PC-3 (cell line): ENCODE measurements around the gene PDLIM7. TPM values are rescaled to one million over a fixed set of nuclear protein-coding genes. Genes with fewer than 3 reads are reported as not detected.

Experiments used
- ATAC-seq: fragments of 200-7000 bp; cut with Tn5 transposase; 2 replicates; pipeline ENCODE4 v1.9.1; 2020; ENCODE audit warnings: mild to moderate bottlenecking, moderate library complexity
- BruUV-seq: library from RNA; stranded (reverse); fragments of 400-500 nt; replicated peaks from 2 replicates; lab custom pipeline; 2021; lab: Mats Ljungman, UMichigan
- CTCF ChIA-PET: fragments of 300-600 bp; sonication (Branson Sonifier 250); formaldehyde crosslinking; loops from one replicate; lab custom pipeline; 2022; ENCODE audit warnings: antibody characterized with exemption; lab: Charles Lee
- POLR2A ChIA-PET: fragments of 300-600 bp; sonication (Branson Sonifier 250); formaldehyde crosslinking; loops from one replicate; lab custom pipeline; 2022; ENCODE audit warnings: antibody characterized with exemption; ENCODE audit not compliant: unreplicated experiment; lab: Charles Lee
- DNase-seq: peaks from one replicate; pipeline ENCODE4 v3.0.0-alpha.2; 2015
- H2AFZ ChIP-seq: fragments of 300-600 bp; sonication (generic); 2 replicates; pipeline ENCODE4 v1.6.0; 2016; ENCODE audit warnings: antibody characterized with exemption, low read length
- H3F3A ChIP-seq: fragments of 300-600 bp; sonication (generic); one replicate; pipeline ENCODE4 v1.6.0; 2017; ENCODE audit warnings: antibody characterized with exemption, low read length, control low read depth, mild to moderate bottlenecking; ENCODE audit not compliant: unreplicated experiment
- H3K27ac ChIP-seq: fragments of 300-600 bp; sonication (generic); 2 replicates; pipeline ENCODE4 v1.5.1; 2016; ENCODE audit warnings: mild to moderate bottlenecking, low read length
- H3K27me3 ChIP-seq: fragments of 300-600 bp; sonication (generic); 2 replicates; pipeline ENCODE4 v1.6.1; 2016; ENCODE audit warnings: low read length, mixed read lengths
- H3K36me3 ChIP-seq: fragments of 300-600 bp; sonication (generic); 2 replicates; pipeline ENCODE4 v1.6.1; 2016; ENCODE audit warnings: low read depth, mixed run types, low read length, mixed read lengths
- H3K4me1 ChIP-seq: fragments of 300-600 bp; sonication (generic); 2 replicates; pipeline ENCODE4 v1.5.1; 2016; ENCODE audit warnings: low read length; ENCODE audit not compliant: insufficient read depth
- H3K4me2 ChIP-seq: fragments of 300-600 bp; sonication (generic); 2 replicates; pipeline ENCODE4 v1.6.0; 2016; ENCODE audit warnings: low read length
- H3K4me3 ChIP-seq: fragments of 300-600 bp; sonication (generic); 2 replicates; pipeline ENCODE4 v1.5.1; 2016; ENCODE audit warnings: mild to moderate bottlenecking, low read length, mixed read lengths
- H3K79me2 ChIP-seq: fragments of 300-600 bp; sonication (generic); 2 replicates; pipeline ENCODE4 v1.6.1; 2017; ENCODE audit warnings: low read length, mixed read lengths
- H3K9ac ChIP-seq: fragments of 300-600 bp; sonication (generic); 2 replicates; pipeline ENCODE4 v1.6.0; 2016; ENCODE audit warnings: mild to moderate bottlenecking, low read length
- H3K9me2 ChIP-seq: fragments of 300-600 bp; sonication (generic); replicated peaks from 2 replicates; pipeline ENCODE4 v1.6.1; 2016; ENCODE audit warnings: mixed run types, low read length, mixed read lengths
- H3K9me3 ChIP-seq: fragments of 300-600 bp; sonication (generic); 2 replicates; pipeline ENCODE4 v1.6.1; 2016; ENCODE audit warnings: low read length, mixed read lengths
- H4K20me1 ChIP-seq: fragments of 300-600 bp; sonication (generic); 2 replicates; pipeline ENCODE4 v1.6.1; 2016; ENCODE audit warnings: low read length, mixed read lengths
- CTCF ChIP-seq: fragments of 300-600 bp; sonication (generic); conservative IDR thresholded peaks from 2 replicates; pipeline ENCODE4 v1.5.1; 2017; ENCODE audit warnings: antibody characterized with exemption, low read depth, mild to moderate bottlenecking, low read length
- EZH2 ChIP-seq: fragments of 300-600 bp; sonication (generic); IDR thresholded peaks from one replicate; pipeline ENCODE4 v1.6.1; 2017; ENCODE audit warnings: antibody characterized with exemption, mild to moderate bottlenecking, low read length; ENCODE audit not compliant: unreplicated experiment
- EZH2phosphoT487 ChIP-seq: fragments of 300-600 bp; sonication (generic); IDR thresholded peaks from 2 replicates; pipeline ENCODE4 v1.6.1; 2018; ENCODE audit warnings: mild to moderate bottlenecking, antibody characterized with exemption, low read length, borderline replicate concordance
- intact Hi-C: fragments of 100-400 bp; cut with micrococcal nuclease; formaldehyde crosslinking; loops from 2 replicates; pipeline ENCODE4 v1.9.0; 2023
- total RNA-seq: library from RNA; depleted of rRNA; stranded (reverse); fragments of >200 nt; gene quantifications from 2 replicates; pipeline ENCODE4 v1.2.3, GENCODE V29; 2014

The PDLIM7 gene
- total RNA-seq, 1 experiment from 2014 or later = 159 TPM

GRCh38 chr5:177511796-177512675, 14.6 kb upstream of the PDLIM7 start:
- ChIA-PET POLR2A (no interaction called here), CTCF (no interaction called here)
- Histone ChIP-seq H3K9ac (no peak overlapping the region), H3K36me3 (peaks cover 29% of the 10 kb centered on the region), H4K20me1 (no peaks in the 10 kb centered on the region), H3K9me3 (no peaks in the 10 kb centered on the region), H3K27ac (no peak overlapping the region), H3K4me2 (no peak overlapping the region), H3K4me1 (peaks cover 12% of the 10 kb centered on the region), H3F3A (no peaks in the 10 kb centered on the region), H3K79me2 (peaks cover 29% of the 10 kb centered on the region), H3K27me3 (no peaks in the 10 kb centered on the region), H2AFZ (no peak overlapping the region), H3K9me2 (no peaks in the 10 kb centered on the region), H3K4me3 (no peak overlapping the region)
- DNase-seq (no peak), ATAC-seq (no peak)
- intact Hi-C loops = no loop called here
- TF ChIP-seq EZH2phosphoT487 = no peak
- TF ChIP-seq CTCF = no peak
- no peak for TF ChIP-seq EZH2
- TSS peak; percentile 9 for BruUV-seq

GRCh38 chr5:177511181-177511580, 13.8 kb upstream of the PDLIM7 start:
- no TSS peak for BruUV-seq
- Histone ChIP-seq H2AFZ (no peak overlapping the region), H3K4me3 (no peak overlapping the region), H4K20me1 (no peaks in the 10 kb centered on the region), H3K27ac (no peak overlapping the region), H3K4me2 (no peak overlapping the region), H3K79me2 (peaks cover 24% of the 10 kb centered on the region), H3K9me3 (no peaks in the 10 kb centered on the region), H3K4me1 (peaks cover 12% of the 10 kb centered on the region), H3K9ac (no peak overlapping the region), H3F3A (no peaks in the 10 kb centered on the region), H3K27me3 (no peaks in the 10 kb centered on the region), H3K36me3 (peaks cover 29% of the 10 kb centered on the region), H3K9me2 (no peaks in the 10 kb centered on the region)
- CTCF ChIA-PET = interaction anchor here (0.6 kb wide), 1 partner anchor 27 kb away, joined by 7 read pairs; no protein-coding TSS in a partner anchor
- ATAC-seq = no peak
- no peak for DNase-seq
- TF ChIP-seq EZH2phosphoT487 (no peak), CTCF (no peak), EZH2 (no peak)
- intact Hi-C loops = no loop called here
- POLR2A ChIA-PET = no interaction called here

GRCh38 chr5:177510567-177511053, 13.2 kb upstream of the PDLIM7 start:
- Histone ChIP-seq H3K9me3 (no peaks in the 10 kb centered on the region), H3K9ac (no peak overlapping the region), H4K20me1 (no peaks in the 10 kb centered on the region), H3K27ac (no peak overlapping the region), H3F3A (no peaks in the 10 kb centered on the region), H3K4me3 (no peak overlapping the region), H3K4me1 (peaks cover 8% of the 10 kb centered on the region), H3K4me2 (no peak overlapping the region), H3K79me2 (peaks cover 18% of the 10 kb centered on the region), H3K27me3 (no peaks in the 10 kb centered on the region), H3K36me3 (peaks cover 27% of the 10 kb centered on the region), H2AFZ (no peak overlapping the region), H3K9me2 (no peaks in the 10 kb centered on the region)
- no peak for TF ChIP-seq EZH2
- no peak for TF ChIP-seq EZH2phosphoT487
- no peak for TF ChIP-seq CTCF
- ATAC-seq = no peak
- BruUV-seq = no TSS peak
- ChIA-PET CTCF (interaction anchor here (0.6 kb wide), 1 partner anchor 28 kb away, joined by 7 read pairs; no protein-coding TSS in a partner anchor), POLR2A (no interaction called here)
- no peak for DNase-seq
- intact Hi-C loops = no loop called here
